ENCODE measurements around the gene ERVH48-1. TPM values are rescaled to one million over a fixed set of nuclear protein-coding genes. Genes with fewer than 3 reads are reported as not detected.
A peak's percentile ranks its signal among the peaks of the same experiment; 100 is the strongest.
"Not testable (repeated sequence)": the region's sequence is repeated elsewhere in the genome, so short reads cannot be mapped to it uniquely, and the experiment has no call there.

The ERVH48-1 gene
- not detected in 2 replicates for total RNA-seq (2014; rRNA removed; shearing (Covaris generic))

DNA sequence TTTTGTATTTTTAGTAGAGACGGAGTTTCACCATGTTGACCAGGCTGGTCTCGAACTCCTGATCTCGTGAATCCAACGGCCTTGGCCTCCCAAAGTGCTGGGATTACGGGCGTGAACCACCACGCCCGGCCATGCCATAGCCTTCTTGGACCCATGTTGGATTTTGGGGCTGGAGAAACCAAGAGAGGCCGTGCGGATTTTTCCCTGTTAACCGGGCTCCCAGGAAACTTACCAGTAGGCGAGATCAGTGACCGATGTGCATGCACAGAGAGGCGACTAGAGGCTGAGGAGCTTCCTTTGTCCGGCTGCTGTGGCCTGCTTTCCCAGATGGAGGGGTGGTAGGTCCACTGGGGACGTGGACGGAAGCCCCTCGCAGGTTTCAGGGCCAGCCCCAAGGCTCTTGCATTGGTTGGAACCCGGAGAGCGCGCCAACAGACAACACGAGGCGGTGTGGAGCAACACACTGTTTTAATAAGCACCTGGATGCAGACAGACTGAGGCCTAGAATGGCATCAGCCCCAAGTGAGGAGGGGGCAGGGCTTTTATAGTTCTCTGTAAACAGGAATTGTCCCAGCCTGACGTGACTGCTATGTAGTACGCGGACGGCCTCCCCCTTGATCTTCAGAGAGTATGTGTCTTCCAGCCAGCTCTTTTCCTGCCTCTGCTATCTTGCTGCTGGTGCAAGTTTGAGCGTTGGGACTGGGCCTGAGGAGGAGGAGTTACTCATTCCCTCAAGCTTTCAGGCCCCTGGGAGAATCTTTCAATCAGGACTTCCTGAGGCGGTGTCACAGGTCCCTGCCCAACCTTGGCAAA, at the start of gene ERVH48-1:
Gene ERVH48-1, minus strand, starts transcription at position 517 of the 813 bp plus-strand sequence. CDS start 6,624 bp downstream, outside the sequence.
- DNase-seq (ENCODE audit: low read depth) = no peak

DNA sequence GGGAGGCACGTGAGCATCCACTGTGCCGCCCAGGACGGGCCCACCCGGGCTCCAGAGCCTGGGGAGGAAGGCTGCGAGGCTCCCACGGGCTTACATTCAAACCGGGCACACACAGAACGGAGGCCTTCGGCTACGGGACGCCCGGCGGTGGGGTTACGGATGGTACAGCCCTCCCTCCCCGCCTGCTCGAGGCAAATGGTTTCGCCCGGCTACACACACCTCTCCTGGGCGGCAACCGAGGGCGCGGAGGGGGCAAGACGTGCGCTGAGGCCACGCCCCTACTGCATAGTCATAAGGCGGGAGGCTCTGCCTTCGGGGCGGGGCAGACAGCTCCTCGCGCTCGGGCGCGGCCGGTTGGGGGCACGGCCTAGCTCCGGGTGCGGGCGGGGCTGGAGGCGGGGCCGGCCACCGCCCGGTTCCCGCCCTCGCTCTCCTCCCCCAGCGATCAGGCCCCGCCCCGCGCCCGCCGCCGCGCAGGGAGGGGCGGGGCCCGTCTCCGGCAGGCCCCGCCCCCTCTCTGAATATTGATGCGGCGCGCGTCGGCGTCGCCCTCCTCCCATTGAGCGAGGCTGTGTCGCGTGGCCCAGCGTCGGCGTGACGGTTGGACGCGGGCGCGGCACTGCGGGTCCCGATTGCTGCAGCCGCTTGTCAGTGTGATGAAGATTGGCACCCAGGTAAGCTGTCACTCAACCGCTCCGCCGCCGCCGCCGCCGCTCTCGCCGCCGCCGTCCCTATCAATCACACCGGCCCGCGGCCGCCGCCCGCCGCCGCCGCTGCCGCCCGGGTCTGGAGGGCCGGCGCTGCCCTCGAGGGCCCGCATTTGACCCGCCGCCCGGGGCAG, 48.8 kb upstream of the ERVH48-1 start, which contains the start of gene PKNOX1:
Gene PKNOX1, plus strand, starts transcription at position 572 of the 841 bp plus-strand sequence. CDS start 29,820 bp downstream, outside the sequence.
- peak; percentile 96 for DNase-seq (ENCODE audit: low read depth)

DNA sequence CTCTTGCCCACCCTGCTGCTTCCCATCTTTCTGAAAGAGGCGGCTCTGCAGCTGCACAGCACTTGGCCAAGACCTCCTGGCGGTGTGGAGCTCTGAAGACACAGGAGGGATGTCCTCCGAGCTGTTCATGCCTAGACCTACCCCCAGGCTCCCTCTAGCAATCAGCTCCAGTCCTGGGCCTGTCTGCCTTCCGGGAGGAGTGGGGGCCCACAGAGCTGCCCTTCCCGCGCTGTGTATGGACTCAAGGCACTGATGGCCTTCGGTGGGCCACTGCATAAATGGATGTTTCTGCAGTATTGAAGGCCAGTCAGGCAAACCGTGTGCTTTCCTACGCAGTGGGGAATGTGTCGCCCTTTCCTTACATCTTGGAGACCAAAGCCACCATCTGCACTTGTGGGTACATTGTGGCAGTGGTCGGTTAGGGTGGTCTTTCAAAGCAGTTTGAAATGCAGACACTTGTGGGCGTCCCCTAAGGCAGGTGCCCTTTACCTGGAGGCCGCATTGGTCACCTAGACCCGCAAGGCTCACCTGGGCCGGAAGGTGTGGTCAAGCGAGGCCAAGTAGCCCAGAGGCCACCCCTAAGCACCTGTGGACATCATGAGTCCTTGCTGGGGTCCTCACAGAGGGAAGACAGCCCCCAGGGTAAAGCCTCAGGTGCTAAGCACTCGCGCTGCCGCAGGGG, 48.0 kb upstream of the ERVH48-1 start:
- DNase-seq (ENCODE audit: low read depth) = no peak

DNA sequence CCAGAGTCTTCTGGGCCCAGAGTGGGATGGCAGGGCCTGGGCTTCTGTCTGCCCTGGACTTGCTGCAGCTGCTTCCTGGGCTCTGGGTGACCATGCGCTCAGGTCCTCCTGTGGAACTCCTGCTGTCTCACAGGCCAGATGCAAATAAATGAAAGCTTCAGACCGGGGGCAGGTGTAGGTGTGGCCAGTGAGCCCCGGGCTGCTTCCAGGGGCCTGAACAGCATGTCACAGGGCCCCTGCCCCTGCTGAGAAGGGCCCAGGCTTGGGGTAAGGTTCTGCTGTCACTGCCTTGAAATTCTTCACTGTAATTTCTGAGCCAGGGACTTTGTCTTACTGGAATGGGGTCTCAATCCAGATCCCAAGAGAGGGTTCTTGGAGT, 46.5 kb upstream of the ERVH48-1 start:
- DNase-seq (ENCODE audit: low read depth) = no peak

DNA sequence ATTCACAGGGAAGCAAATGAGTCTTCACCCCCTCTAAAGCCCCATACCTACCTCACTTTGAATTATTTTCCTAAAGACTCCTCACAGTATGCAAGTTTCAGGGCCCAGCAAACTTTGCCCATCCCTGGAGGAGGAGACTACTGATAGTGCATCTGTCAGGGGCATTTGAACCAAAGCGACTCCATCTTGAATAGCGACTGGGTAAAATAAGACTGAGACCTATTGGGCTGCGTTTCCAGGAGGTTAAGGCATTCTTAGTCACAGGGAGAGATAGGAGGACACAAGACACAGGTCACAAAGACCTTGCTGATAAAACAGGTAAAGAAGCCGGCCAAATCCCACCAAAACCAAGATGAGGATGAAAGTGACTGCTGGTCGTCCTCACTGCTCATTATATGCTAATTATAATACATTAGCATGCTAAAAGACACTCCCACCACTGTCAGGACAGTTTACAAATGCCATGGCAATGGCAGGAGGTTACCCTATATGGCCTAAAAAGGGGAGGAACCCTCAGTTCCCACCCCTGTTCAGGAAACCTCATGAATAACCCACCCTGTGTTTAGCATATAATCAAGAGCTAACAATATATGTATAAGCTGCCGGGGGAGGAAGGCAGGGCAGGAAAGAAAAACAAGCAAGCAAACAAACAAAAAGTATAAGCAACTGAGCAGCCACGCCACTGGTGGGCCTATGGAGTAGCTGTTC, 45.7 kb upstream of the ERVH48-1 start:
- DNase-seq (ENCODE audit: low read depth) = no peak

DNA sequence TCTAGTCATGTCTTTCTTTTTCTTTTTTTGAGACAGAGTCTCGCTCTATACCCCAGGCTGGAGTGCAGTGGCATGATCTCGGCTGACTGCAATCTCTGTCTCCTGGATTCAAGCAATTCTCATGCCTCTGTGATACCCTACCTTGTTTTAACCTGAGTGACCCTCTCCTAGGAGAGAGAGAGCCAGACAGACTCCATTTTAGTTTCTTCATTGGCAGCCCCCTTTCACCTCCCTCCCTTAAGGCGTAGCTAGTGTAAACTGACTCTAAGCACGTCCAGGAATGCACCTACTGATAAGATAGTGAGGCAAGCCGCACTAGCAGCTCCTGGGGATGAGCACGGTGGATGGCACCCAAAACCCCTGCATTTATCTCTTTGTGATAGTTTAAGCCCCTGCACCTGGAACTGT, 43.8 kb upstream of the ERVH48-1 start:
- DNase-seq (ENCODE audit: low read depth) = no peak

DNA sequence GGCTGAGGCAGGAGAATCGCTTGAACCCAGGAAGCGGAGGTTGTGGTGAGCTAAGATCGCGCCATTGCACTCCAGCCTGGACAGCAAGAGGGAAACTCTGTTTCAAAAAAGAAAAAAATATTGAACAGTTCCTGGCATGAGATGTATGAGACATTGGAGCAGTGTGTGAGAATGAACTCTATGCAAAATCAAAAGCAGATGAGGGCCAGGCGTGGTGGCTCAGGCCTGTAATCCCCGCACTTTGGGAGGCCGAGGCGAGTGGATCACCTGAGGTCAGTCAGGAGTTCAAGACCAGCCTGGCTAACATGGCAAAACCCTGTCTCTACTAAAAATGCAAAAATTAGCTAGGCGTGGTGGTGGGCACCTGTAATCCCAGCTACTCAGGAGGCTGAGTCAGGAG, 42.2 kb upstream of the ERVH48-1 start:
- not testable (repeated sequence) for DNase-seq (ENCODE audit: low read depth)

DNA sequence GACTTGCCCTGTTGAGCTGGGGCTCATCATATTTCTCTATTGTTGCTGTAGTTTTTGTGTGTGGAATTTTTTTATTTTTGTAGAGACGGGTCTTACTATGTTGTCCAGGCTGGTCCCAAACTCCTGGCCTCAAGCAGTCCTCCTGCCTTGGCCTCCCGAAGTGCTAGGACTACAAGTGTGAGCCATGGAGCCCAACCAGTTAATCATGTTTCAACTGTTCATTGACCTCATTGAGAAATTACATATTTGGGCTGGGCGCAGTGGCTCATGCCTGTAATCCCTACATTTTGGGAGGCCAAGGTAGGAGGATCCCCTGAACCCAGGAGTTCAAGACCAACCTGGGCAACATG, 39.8 kb upstream of the ERVH48-1 start:
- no peak for DNase-seq (ENCODE audit: low read depth)

DNA sequence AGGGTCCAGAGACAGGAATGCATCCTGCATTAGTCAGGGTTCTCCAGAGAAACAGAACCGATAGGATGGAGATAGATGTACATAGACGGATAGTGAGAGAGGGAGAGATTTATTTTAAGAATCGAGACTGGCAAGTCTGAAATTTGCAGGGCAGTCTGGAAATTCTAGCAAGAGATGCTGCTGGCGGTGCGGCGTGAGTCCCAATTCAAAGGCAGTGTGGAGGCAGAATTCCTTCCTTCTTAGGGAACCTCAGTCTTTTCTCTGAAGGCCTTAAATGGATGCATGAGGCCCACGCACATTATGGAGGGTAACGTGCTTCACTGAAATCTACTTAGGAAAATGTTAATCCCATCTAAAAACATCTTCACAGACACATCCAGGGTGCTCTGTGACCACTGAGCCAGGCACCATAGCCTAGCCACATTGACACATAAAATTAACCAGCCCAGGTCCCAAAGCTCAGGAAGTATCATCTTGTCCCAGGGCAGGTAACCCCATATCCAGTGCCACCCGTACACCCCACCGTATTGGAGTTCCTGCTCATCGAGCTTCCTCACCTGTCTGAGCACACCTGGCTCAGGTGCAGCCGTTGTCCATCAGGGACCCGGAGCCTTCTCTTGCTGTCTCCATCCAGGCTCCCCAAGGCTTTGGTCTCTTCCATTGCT, 39.2 kb upstream of the ERVH48-1 start:
- DNase-seq (ENCODE audit: low read depth) = no peak

DNA sequence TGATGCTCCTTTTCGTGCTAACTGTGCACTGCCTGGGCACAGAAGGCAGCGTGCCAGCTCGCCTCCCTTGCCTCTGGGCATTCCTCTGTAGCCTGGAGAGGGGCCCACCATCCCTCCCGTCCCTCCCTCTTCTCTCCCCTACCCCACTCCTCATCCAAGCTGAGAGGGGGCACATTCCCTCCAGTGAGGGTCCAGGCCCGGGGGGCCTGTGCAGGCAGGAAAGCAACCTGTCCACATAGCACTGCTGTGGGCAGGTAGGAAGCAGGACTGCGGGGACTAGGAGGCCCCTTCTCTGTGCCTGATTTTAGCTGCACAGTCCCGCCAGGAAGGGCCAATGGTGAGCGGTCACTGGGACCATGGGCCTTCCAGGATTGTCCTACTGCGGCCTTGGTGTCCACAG, 38.7 kb upstream of the ERVH48-1 start:
- DNase-seq (ENCODE audit: low read depth) = no peak

DNA sequence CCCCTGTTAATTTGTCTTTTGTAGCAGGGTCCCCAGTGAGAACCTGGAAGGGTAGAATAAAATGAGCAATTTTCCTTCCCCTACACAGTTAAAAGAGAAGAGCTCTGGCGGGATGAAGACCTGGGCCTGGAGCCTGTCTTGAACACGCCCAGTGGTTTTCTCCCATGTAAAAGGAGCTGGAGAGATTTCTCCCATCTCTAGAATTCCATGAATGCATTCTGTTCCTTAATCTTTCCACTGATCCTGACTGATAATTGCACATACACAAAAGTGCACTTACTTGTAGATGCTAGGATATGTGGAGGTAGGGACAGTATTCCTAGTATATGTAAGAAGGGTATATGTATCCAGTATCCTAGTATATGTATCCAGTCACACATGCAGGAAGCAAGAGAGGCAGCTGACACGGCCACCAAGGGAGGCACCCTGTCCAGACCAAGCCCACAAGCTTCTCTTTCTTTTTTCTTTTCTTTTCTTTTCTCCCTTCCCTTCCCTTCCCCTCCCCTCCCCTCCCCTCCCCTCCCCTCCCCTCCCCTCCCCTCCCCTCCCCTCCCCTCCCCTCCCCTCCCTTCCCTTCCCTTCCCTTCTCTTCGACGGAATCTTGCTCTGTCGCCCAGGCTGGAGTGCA, 37.1 kb upstream of the ERVH48-1 start:
- no peak for DNase-seq (ENCODE audit: low read depth)

DNA sequence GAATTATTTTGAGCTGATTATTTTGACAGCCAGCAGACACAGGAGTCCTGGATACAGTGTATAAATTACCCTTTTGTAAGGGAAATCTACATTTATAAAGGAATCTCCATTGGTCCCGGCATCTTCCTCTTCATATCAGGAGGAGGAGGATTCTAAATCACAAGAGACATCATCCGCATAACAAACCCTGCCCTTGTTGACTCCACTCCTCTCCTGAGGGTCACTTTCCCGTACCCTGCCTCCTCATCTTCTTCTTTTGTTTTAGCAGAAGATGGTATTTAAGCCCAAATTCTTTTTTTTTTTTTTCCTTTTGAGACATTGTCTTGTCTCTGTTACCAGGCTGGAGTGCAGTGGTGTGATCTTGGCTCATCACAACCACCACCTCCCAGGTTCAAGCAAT, 34.3 kb upstream of the ERVH48-1 start:
- DNase-seq (ENCODE audit: low read depth) = no peak

DNA sequence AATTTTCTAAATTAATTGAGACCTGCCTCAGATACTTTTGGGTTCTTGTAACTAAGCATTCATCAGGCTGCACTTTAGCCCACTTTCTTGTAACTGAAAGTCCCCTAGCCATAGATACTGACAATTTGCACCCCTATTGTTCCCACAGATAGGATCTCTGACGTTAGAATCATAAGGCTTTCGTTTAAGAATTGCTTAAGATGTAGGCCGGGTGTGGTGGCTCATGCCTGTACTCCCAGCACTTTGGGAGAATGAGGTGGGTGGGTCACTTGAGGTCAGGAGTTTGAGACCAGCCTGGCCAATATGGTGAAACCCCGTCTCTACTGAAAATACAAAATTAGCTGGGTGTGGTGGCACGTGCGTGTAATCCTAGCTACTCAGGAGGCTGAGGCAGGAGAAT, 32.7 kb upstream of the ERVH48-1 start:
- not testable (repeated sequence) for DNase-seq (ENCODE audit: low read depth)

DNA sequence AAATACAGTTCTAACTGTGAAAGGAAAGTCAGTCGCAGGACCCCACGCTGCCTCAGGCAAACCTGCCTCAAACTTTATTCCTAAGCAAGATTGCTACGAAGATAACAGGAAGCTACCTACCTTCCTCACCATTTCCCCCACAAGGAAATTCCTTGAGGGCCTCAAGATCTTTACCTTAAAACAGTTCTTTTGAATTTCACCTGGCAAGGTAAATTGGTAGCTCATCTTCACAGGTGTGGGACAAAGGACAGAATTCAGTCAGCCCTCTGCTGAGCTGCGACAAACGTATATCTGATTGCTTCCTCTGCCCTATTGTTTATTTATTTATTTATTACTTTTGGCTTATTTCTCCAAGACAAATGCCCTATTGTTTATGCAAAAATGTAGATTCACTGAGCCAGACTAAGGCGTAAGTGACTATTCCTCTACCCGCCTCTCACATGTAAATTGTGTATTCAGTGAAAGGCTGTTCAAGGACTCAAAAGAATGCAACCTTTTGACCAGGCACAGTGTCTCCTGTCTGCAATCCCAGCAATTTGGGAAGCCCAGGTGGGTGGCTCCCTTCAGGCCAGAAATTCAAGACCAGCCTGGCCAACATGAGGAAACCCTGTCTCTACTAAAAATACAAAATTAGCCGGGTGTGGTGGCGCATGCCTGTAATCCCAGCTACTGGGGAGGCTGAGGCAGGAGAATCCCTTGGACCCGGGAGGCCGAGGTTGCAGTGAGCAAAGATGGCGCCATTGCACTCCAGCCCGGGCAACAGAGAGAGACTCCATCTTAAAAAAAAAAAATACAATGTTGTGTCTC, 31.6 kb upstream of the ERVH48-1 start:
- no peak for DNase-seq (ENCODE audit: low read depth)

DNA sequence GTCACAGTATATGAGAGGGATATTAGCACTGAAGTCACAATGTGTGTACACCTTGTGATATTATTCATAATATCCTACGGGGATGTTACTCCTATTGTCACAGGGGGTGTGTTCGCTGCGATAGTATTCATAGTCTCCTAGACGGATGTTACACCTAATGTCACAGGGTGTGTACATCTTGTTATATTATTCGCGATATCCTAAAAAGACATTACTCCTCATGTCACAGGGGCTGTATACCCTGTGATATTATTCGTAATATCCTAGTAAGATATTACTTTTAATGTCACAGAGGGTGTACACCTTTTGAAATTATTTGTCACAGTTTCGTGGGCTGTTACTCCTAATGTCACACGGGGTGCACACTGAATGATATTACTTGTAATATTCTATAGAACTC, 25.8 kb upstream of the ERVH48-1 start:
- DNase-seq (ENCODE audit: low read depth) = not testable (repeated sequence)

DNA sequence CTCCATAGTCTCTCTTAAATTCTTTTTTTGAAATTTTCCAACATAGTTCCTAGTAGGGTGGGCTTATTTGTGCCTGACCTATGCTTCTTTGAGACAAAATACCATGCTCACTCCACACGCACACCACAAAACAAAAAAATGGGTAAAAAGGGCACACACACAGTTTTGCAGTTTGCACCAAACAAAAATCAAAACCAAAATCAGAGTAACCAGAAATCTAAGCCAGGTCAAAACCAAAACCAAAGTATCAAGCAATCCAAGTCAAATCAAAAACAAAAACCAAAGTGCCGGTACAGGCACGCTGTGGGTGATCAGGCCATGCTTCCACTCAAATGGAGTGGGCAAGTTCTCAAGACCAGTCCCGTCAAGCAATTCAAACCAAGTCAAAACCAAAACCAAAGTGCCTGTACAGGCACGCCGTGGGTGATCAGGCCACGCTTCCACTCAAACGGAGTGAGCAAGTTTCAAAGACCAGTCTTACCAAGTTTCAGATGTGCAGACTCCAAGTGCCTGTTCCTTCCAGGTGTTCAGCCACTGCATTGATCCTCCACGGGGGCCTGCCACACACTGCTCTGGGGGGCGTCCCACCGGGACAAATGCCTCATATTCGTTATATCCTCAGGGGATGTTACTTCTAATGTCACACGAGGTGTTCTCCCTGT, 23.8 kb upstream of the ERVH48-1 start:
- not testable (repeated sequence) for DNase-seq (ENCODE audit: low read depth)

DNA sequence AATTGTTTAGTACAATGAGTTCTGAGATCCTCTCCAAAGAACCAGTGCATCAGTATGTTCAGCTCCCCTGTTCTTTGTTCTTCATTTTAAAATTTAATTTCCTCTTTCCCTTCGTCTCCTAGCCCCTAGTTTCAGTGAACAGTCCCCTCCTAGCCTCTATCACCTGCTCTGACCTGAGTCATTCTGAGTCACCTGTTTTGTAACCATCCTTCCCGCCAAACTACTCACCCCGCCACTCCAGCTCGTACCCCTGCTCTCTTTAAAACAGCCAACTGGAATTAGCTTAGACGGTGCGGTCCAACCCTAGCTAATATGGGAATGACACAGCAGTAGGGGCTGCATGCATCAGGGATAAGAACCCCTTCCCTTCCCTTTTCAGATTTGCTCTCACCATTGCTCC, 16.8 kb upstream of the ERVH48-1 start:
- DNase-seq (ENCODE audit: low read depth) = no peak

DNA sequence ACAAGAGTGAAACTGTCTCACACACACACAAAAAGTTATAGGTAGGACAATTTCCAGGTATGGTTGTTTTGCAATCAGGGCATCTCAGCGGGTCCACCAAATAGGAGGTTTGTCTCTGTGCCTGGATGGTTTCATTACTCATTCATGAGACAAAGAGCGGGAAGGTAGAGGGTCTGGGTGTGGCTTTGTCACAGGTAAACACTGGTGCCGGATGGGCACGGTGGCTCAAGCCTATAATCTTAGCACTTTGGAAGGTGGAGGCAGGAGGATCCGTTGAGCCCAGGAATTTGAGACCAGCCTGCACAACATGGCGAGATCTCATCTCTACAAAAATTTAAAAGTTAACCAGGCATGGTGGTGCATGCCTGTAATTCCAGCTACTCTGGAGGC, 16.3 kb upstream of the ERVH48-1 start:
- DNase-seq (ENCODE audit: low read depth) = no peak

Data from RPMI7951 (cell line).